Fibroblast of skin of right quadriceps (primary cell): ENCODE results near the gene SHFL.

Experiments
- DNase-seq: peaks from one replicate; pipeline ENCODE4 v3.0.0-alpha.2; 2013

SHFL gene

GRCh38 chr19:10135551-10136334, 49.6 kb downstream of the SHFL start:
- no peak for DNase-seq

GRCh38 chr19:10136936-10137335, 50.8 kb downstream of the SHFL start:
- no peak for DNase-seq

GRCh38 chr19:10137751-10138682, 51.9 kb downstream of the SHFL start:
- no peak for DNase-seq

- no peak for DNase-seq
Observed at GRCh38 chr19:10138879-10139795, 53.0 kb downstream of the SHFL start.

GRCh38 chr19:10139952-10140351, 53.8 kb downstream of the SHFL start:
- DNase-seq: no peak

- no peak for DNase-seq
Observed at GRCh38 chr19:10141479-10141878, 55.4 kb downstream of the SHFL start.

- DNase-seq: no peak
Observed at GRCh38 chr19:10141973-10142372, 55.9 kb downstream of the SHFL start.
